AG04449 (cell line): Measurements from ENCODE around the gene SLC22A4.

Source experiments
- CTCF ChIA-PET: fragments of 350-600 bp; formaldehyde crosslinking; extraction: SDS; loops from one replicate; lab custom pipeline; 2021; ENCODE audit warnings: antibody characterized with exemption; lab: Yijun Ruan, JAX
- POLR2A ChIA-PET: fragments of 400-600, 350-600 bp; formaldehyde crosslinking; extraction: SDS; loops from one replicate; lab custom pipeline; 2020; ENCODE audit warnings: antibody characterized with exemption, inconsistent platforms; lab: Yijun Ruan, JAX
- DNase-seq: peaks from one replicate; pipeline ENCODE4 v3.0.0-alpha.2; 2010; ENCODE audit warnings: low read depth, low spot score
- H3K4me3 ChIP-seq: 2 replicates; pipeline ENCODE4 v1.5.1; 2011; ENCODE audit warnings: low read depth, mild to moderate bottlenecking, control low read depth, low read length
- TF ChIP-seq, protein P1 (sequence below): IDR thresholded peaks from one replicate; pipeline ENCODE4 v1.5.1; 2011; ENCODE audit warnings: mild to moderate bottlenecking, moderate library complexity, low read length, control low read depth, inconsistent platforms; ENCODE audit not compliant: insufficient read depth; ENCODE audit errors: missing control alignments

Gene SLC22A4

DNA sequence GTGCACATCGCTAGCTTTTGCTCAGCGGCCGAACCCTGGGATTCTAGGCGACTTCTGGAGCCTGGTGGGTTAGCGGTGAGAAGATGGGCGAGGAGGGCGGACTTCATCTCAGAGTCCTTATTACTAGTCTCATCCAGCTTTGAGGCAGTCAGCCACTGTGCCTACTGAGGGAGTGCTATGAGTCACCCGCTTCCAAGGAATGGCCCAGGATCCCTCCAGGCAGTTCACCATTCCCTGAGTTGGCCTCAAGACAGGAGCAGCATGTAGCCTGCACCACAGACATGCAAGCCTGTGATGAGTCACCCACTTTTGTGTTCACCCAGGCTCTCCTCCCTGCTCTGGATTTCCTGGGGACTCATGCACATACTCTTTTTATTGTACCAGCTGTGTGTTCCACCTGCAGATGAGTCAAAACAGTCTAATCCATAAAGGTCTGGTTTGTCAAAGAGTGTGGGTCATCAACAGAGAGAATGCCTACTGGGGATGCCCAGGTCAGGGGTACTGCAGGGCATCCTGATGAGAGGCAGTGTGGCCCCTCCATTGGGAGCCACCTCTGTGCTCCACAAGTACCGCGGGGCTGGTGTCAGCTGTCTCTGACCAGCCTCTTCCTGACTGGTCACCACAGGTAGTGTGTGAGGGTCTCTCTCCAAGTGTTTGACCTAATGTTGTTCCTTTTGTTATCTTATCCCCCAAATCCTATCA lies 95.5 kb downstream of the SLC22A4 start:
- TF ChIP-seq, protein P1, sequence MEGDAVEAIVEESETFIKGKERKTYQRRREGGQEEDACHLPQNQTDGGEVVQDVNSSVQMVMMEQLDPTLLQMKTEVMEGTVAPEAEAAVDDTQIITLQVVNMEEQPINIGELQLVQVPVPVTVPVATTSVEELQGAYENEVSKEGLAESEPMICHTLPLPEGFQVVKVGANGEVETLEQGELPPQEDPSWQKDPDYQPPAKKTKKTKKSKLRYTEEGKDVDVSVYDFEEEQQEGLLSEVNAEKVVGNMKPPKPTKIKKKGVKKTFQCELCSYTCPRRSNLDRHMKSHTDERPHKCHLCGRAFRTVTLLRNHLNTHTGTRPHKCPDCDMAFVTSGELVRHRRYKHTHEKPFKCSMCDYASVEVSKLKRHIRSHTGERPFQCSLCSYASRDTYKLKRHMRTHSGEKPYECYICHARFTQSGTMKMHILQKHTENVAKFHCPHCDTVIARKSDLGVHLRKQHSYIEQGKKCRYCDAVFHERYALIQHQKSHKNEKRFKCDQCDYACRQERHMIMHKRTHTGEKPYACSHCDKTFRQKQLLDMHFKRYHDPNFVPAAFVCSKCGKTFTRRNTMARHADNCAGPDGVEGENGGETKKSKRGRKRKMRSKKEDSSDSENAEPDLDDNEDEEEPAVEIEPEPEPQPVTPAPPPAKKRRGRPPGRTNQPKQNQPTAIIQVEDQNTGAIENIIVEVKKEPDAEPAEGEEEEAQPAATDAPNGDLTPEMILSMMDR: no peak

DNA sequence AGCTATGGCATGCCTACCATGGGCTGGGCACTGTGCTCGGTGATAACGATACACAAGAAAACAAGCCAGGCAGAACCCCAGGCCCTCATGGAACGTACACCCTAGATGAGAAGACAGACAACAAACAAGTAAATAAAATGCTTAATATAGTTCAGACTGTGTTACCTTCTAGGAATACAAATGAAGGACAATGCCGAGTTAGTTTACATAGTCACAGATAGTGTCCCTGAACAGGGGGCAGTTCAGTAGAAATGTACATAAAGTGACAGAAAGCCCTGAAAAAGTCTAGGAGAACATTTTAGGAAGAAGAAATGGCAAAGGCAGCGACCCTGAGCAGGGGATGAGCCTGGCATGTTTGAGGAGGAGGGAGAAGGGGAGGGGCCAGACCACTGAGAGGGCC lies 97.1 kb downstream of the SLC22A4 start:
- no peak overlapping the region for H3K4me3 ChIP-seq
- CTCF ChIA-PET: interaction anchor here (1.7 to 16.9 kb wide), 3 partner anchors 14 to 106 kb away, joined by 5 to 610 read pairs (median 15); partner anchors contain the start of gene IRF1
- no peak for DNase-seq
- POLR2A ChIA-PET: interaction anchor here (2.1 kb wide), 1 partner anchor 99 kb away, joined by 18 read pairs; the partner anchor contains the start of gene IRF1
- TF ChIP-seq, protein P1: no peak

More for the DNA sequence above, 95.5 kb downstream of the SLC22A4 start:
- no peak overlapping the region for H3K4me3 ChIP-seq
- peak; percentile 98 for DNase-seq
- CTCF ChIA-PET: interaction anchor here (0.7 to 16.9 kb wide), 12 partner anchors 8 to 429 kb away, joined by 3 to 610 read pairs (median 5); partner anchors contain the start of gene IRF1
- POLR2A ChIA-PET: interaction anchor here (0.6 to 2.1 kb wide), 5 partner anchors 36 to 116 kb away, joined by 3 to 18 read pairs (median 3); partner anchors contain the start of gene IRF1

DNA sequence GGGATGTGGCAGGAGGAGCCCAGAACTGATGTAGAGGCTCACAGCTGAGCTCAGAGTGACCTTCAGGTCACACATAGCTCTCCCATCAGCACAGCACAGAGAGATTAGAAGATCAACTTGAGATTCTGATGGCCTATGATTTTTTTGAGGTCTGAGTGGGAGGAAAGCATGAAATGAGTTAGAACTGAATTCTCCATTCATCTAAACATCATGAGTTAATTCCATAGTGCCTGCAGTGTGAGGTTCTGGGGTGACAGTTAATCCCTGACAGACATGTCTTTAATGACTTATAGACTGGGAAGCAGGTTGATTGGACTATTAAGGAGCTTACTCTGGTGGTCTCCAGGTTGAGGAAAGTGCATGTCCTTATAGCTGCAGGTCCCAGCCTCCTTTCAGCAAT lies 97.7 kb downstream of the SLC22A4 start:
- CTCF ChIA-PET: interaction anchor here (1.1 to 16.9 kb wide), 2 partner anchors 29 to 105 kb away, joined by 3 to 610 read pairs; partner anchors contain the start of gene IRF1

DNA sequence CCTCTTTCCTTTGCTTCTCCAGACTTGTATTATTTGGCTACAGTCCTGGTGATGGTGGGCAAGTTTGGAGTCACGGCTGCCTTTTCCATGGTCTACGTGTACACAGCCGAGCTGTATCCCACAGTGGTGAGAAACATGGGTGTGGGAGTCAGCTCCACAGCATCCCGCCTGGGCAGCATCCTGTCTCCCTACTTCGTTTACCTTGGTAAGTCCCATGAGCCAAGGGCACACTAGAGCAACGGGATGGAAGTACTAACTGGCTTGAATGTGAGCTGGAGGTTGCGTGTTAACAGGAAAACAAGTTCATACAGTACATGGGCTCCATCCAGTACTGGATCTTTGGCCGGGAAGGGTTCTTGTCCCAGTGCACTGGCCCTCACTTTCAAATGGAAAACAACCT lies 98.2 kb downstream of the SLC22A4 start:
- POLR2A ChIA-PET: no interaction called here
- TF ChIP-seq, protein P1: no peak
- H3K4me3 ChIP-seq: no peak overlapping the region
- CTCF ChIA-PET: interaction anchor here (1.1 to 16.9 kb wide), 3 partner anchors 19 to 104 kb away, joined by 3 to 610 read pairs (median 4); partner anchors contain the start of gene IRF1
- no peak for DNase-seq

More for the DNA sequence above, 97.7 kb downstream of the SLC22A4 start:
- TF ChIP-seq, protein P1: no peak
- no peak for DNase-seq
- POLR2A ChIA-PET: no interaction called here
- H3K4me3 ChIP-seq: no peak overlapping the region

DNA sequence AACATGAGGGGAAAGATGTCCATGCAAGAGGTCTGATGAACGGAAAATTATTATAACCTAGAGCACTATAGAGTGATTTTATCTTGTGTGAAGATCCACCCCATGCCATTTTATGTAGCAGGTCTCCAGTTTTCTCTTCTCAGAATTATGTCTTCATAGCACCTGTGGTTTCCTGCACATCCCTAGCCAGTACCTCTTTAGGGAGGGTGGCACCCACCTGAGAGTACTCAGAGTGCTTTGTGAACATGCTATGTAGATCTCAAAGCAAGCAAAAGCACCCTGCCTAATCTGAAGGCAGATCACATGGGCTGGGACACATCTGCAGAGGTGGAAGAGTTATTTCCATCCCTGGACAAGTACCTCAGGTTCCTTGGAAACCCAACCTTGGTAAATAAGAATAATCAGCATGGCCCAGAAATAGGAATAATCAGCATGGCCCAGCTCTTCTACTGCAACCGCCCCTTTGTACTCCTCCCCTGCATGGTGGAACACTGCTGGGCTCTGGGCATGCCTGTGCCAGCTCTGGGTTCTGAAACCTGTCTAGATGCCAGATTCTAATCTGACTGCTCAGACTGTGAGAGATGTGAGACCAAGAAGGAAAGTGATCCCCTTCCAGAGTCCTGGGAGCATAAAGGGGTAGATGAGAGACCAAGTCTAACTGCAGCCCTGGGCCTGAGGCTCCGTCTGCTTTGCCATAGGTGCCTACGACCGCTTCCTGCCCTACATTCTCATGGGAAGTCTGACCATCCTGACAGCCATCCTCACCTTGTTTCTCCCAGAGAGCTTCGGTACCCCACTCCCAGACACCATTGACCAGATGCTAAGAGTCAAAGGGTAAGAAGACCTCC lies 99.0 kb downstream of the SLC22A4 start:
- TF ChIP-seq, protein P1: no peak
- DNase-seq: no peak
- no peak overlapping the region for H3K4me3 ChIP-seq
- CTCF ChIA-PET: interaction anchor here (1.0 to 16.9 kb wide), 3 partner anchors 15 to 104 kb away, joined by 3 to 610 read pairs (median 4); partner anchors contain the start of gene IRF1
- POLR2A ChIA-PET: no interaction called here
